Subcutaneous abdominal adipose tissue (tissue), 5 donors: ENCODE results near the gene RGS7.
"Not testable (repeated sequence)": the region's sequence is repeated elsewhere in the genome, so short reads cannot be mapped to it uniquely, and the experiment has no call there.

Source experiments
- H3K27ac ChIP-seq: one replicate; pipeline ENCODE4 v1.7.0; 2013; ENCODE audit warnings: low read depth, mild to moderate bottlenecking, inconsistent platforms, low read length, moderate library complexity
- H3K27me3 ChIP-seq, 5 donors: one replicate each; pipeline ENCODE4 v1.7.0; 2013; ENCODE audit warnings: low read length in 5 of 5, inconsistent platforms in 1 of 5; ENCODE audit not compliant: control insufficient read depth in 5 of 5, insufficient read depth in 4 of 5
- H3K36me3 ChIP-seq, 5 donors: one replicate each; pipeline ENCODE4 v1.7.0; 2013; ENCODE audit warnings: low read length in 5 of 5; ENCODE audit not compliant: control insufficient read depth in 5 of 5, insufficient read depth in 5 of 5
- H3K4me1 ChIP-seq, 5 donors: one replicate each; pipeline ENCODE4 v1.7.0; 2013; ENCODE audit warnings: low read length in 5 of 5, mild to moderate bottlenecking in 3 of 5, moderate library complexity in 1 of 5; ENCODE audit not compliant: control insufficient read depth in 5 of 5, insufficient read depth in 5 of 5
- H3K4me3 ChIP-seq, 5 donors: one replicate each; pipeline ENCODE4 v1.7.0; 2013; ENCODE audit warnings: low read length in 5 of 5, low read depth in 1 of 5
- H3K9ac ChIP-seq, 5 donors: one replicate each; pipeline ENCODE4 v1.7.0; 2013; ENCODE audit warnings: low read length in 5 of 5, mild to moderate bottlenecking in 4 of 5, moderate library complexity in 3 of 5
- H3K9me3 ChIP-seq, 5 donors: one replicate each; pipeline ENCODE4 v1.7.0; 2013; ENCODE audit warnings: low read length in 5 of 5; ENCODE audit not compliant: control insufficient read depth in 5 of 5
- donor health status: healthy.
- donor health status: healthy.
- donor health status: healthy.
- donor health status: healthy.
- donor health status: healthy.

RGS7 gene

DNA sequence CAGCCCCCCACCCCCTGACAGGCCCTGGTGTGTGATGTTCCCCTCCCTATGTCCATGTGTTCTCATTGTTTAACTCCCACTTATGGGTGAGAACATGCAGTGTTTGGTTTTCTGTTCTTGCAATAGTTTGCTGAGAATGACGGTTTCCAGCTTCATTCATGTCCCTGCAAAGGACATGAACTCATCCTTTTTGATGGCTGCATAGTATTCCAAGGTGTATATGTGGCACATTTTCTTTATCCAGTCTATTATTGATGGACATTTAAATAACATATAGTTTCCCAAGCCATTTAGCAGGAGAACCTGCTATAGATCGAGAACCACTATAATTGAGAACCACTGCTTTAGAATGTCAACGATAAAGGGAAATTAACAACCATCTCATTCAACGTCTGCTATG is 134.2 kb downstream of the RGS7 start:
- H3K27me3 ChIP-seq, H3K4me3 ChIP-seq, H3K9me3 ChIP-seq, H3K27ac ChIP-seq, H3K4me1 ChIP-seq, H3K36me3 ChIP-seq, H3K9ac ChIP-seq: not testable (repeated sequence)

DNA sequence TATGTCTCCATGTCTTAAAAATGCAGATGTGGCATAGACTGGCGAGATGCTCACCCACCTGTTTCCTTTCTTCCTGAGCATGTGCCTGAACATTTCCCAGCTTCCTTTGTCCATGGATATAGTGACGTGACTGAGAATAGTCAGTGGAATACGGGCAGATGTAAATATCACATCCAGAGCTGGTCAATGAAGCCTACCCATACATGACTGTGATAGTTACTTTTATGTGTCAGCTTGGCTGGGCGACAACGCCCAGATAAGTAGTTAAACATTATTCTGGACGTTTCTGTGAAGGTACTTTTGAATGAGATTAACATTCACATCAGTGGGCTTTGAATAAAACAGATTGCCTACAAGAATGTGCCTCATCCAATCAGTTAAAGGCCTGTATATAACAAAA is 135.7 kb downstream of the RGS7 start:
- H3K27me3 ChIP-seq: no peaks in the 10 kb centered on the region
- H3K27ac ChIP-seq: no peak overlapping the region
- H3K9me3 ChIP-seq: peaks cover 0 to 16% (median 0%) of the 10 kb centered on the region in 5 donors
- H3K9ac ChIP-seq: no peak overlapping the region
- no peaks in the 10 kb centered on the region for H3K4me1 ChIP-seq
- H3K36me3 ChIP-seq: no peaks in the 10 kb centered on the region
- H3K4me3 ChIP-seq: no peak overlapping the region

DNA sequence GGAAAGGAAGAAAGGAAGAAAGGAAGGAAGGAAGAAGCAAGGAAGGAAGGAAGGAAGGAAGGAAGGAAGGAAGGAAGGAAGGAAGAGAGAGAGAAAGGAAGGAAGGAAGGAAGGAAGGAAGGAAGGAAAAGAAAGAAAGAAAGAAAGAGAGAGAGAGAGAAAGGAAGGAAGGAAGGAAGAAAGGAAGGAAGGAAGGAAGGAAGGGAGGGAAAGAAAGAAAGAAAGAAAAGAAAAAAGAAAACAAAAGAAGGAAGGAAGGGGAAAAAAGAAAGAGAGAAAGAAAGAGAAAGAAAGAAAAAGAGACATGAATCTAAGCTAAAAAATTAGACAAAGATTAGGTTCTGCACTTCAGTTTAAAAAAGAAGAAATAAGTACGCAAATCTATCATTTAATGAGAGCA is 136.1 kb downstream of the RGS7 start:
- peaks cover 0 to 16% (median 0%) of the 10 kb centered on the region in 5 donors for H3K9me3 ChIP-seq
- H3K36me3 ChIP-seq, H3K27me3 ChIP-seq, H3K4me3 ChIP-seq, H3K27ac ChIP-seq, H3K9ac ChIP-seq, H3K4me1 ChIP-seq: not testable (repeated sequence)

DNA sequence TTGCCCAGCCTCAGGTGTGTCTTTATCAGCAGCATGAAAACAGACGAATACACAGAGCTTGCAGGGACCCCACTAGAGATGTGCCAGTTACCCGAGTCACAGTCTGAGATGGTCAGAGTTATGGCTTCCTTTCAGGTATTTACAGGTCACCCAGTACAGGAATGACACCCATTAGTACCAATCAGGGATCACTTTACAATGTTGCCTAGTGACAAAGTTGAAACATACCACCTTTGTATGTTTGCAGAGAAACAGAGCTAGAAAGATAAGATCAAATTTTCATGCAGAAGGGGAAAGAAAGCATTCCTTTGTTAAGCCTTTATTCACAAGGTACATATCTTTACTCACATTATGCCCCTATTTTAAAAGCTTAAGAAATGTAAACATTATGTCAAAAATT is 137.6 kb downstream of the RGS7 start:
- Histone ChIP-seq H3K4me3 (no peak overlapping the region), H3K36me3 (no peaks in the 10 kb centered on the region), H3K27me3 (no peaks in the 10 kb centered on the region), H3K9me3 (peaks cover 0 to 16% (median 0%) of the 10 kb centered on the region in 5 donors), H3K27ac (no peak overlapping the region), H3K9ac (no peak overlapping the region), H3K4me1 (no peaks in the 10 kb centered on the region)

DNA sequence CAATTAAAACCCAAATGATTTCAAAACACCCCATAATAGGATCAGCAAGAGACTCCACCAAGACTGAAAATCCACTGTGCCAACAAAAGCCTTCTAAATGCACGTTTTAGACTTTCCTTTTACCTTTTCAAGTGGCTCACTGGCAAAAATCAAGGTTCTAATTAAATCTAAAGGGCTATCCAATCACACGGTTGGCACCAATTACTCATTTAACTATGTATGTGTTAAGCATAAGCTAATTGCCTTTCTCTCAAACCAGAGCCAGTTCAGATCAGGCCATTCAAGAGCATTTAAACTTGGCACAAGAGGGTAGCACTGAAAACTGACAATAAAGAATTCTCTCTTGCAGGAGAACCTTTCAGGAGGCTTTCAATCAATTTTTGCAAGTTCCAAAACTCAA is 139.5 kb downstream of the RGS7 start:
- peaks cover 0 to 11% (median 0%) of the 10 kb centered on the region in 5 donors for H3K9me3 ChIP-seq
- no peaks in the 10 kb centered on the region for H3K36me3 ChIP-seq
- H3K4me3 ChIP-seq: no peak overlapping the region
- no peaks in the 10 kb centered on the region for H3K27me3 ChIP-seq
- H3K27ac ChIP-seq: no peak overlapping the region
- H3K9ac ChIP-seq: no peak overlapping the region
- H3K4me1 ChIP-seq: no peaks in the 10 kb centered on the region

DNA sequence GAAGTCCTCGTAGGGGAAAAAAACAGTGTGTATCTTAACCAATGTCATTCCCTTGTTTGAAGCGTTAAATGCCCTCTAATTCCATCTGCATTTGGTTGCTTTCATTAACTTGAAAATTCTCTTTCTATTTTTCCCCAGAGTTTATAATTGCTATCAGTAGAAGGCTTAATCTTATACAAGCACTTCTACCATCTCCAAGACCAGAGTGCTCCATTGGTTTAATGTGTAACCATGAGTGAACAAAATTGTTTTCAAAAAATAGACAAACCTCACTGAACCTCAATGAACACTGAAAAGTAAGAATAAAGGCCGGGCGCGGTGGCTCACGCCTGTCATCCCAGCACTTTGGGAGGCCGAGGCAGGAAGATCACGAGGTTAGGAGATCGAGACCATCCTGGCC is 141.3 kb downstream of the RGS7 start:
- H3K36me3 ChIP-seq: no peaks in the 10 kb centered on the region
- H3K9me3 ChIP-seq: peaks cover 0 to 11% (median 0%) of the 10 kb centered on the region in 5 donors
- H3K9ac ChIP-seq: no peak overlapping the region
- no peaks in the 10 kb centered on the region for H3K4me1 ChIP-seq
- H3K27ac ChIP-seq: no peak overlapping the region
- no peak overlapping the region for H3K4me3 ChIP-seq
- H3K27me3 ChIP-seq: no peaks in the 10 kb centered on the region

DNA sequence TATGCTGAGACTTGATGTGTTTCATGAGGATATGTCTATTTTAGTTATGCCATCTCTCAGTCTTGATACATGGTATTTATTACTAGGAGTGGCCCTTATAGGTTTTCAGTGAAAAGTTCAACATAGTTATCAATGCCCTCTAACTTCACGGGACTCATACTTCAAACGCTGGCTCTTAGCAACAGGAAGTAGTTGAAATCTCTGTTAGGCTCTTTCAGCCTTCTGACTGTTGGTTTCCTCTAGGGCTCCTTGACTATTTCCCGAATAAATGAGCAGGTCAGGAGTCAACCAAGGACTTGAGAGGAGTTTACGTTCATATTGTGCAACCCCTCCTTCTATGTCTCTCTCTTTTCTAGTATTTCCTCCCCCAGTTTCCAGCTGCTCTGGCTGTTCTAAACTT is 141.8 kb downstream of the RGS7 start:
- Histone ChIP-seq H3K36me3 (no peaks in the 10 kb centered on the region), H3K9ac (no peak overlapping the region), H3K27ac (no peak overlapping the region), H3K4me3 (no peak overlapping the region), H3K27me3 (no peaks in the 10 kb centered on the region), H3K4me1 (no peaks in the 10 kb centered on the region), H3K9me3 (peaks cover 0 to 11% (median 0%) of the 10 kb centered on the region in 5 donors)

DNA sequence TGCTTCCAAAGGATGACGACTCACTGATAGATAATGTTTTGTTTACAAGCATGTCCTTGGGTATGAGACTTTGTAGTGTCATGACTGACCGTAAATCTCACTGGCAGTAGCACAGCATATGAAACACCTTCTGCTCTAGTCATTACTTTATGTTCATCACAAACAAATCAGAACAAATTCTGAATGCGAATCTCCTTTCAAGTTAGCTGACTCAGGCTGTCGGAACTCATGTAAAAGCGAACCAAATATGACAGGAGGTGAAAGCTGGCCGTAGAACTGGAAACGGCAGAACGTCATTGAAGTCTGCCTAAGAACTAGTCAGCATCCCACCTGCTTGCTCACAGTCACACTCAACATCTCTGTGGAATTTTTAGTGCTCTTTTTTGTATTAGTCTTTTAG is 143.9 kb downstream of the RGS7 start:
- H3K4me3 ChIP-seq: no peak overlapping the region
- H3K9me3 ChIP-seq: peaks cover 0 to 11% (median 0%) of the 10 kb centered on the region in 5 donors
- H3K36me3 ChIP-seq: no peaks in the 10 kb centered on the region
- H3K27ac ChIP-seq: no peak overlapping the region
- H3K4me1 ChIP-seq: no peaks in the 10 kb centered on the region
- no peak overlapping the region for H3K9ac ChIP-seq
- H3K27me3 ChIP-seq: no peaks in the 10 kb centered on the region

DNA sequence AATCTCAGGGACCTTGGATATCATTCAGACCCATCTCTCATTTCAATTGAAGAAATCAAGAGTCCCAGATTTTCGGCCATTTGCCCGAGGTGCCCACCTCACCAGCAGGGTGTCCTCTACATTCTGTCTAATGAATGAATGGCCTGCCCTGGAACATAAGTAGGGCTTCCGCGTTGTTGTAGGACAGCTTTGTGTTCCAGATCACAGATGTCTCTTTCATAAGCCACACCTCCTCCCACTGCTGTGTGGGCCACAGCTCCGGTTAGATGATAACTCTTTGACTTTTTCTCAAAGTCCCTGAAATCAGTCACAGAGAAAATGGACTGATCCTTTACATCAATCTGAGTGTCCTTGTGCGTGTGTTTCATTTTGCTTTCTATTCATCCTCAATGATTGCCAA is 144.4 kb downstream of the RGS7 start:
- H3K4me1 ChIP-seq: no peaks in the 10 kb centered on the region
- H3K4me3 ChIP-seq: no peak overlapping the region
- H3K27ac ChIP-seq: no peak overlapping the region
- peaks cover 0 to 10% (median 0%) of the 10 kb centered on the region in 5 donors for H3K9me3 ChIP-seq
- no peaks in the 10 kb centered on the region for H3K27me3 ChIP-seq
- no peaks in the 10 kb centered on the region for H3K36me3 ChIP-seq
- H3K9ac ChIP-seq: no peak overlapping the region

DNA sequence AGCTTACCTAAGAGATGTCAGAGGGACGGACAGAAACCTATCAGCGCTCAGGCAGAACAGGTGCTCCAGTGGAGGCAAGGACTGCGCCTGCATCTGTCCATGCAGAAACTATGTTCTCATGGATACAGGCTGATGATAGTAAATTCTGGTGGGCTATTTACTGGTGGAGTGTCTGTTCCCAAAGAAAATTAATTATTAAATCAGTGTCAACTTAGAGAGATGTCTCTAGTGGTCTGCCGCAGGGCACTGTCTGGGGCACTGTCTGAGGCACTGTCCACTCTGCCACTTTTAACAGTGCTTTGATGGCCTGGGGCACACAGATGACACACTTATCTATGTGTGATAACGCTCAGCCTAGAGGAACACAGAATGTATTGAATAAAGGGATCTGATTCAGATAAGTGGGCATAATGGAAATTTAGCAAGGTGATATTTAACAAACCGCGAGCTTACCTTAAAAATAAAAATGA is 148.1 kb downstream of the RGS7 start:
- no peaks in the 10 kb centered on the region for H3K27me3 ChIP-seq
- H3K27ac ChIP-seq: no peak overlapping the region
- no peak overlapping the region for H3K4me3 ChIP-seq
- H3K9me3 ChIP-seq: peaks cover 0 to 3% (median 0%) of the 10 kb centered on the region in 5 donors
- H3K36me3 ChIP-seq: no peaks in the 10 kb centered on the region
- H3K4me1 ChIP-seq: no peaks in the 10 kb centered on the region
- no peak overlapping the region for H3K9ac ChIP-seq

DNA sequence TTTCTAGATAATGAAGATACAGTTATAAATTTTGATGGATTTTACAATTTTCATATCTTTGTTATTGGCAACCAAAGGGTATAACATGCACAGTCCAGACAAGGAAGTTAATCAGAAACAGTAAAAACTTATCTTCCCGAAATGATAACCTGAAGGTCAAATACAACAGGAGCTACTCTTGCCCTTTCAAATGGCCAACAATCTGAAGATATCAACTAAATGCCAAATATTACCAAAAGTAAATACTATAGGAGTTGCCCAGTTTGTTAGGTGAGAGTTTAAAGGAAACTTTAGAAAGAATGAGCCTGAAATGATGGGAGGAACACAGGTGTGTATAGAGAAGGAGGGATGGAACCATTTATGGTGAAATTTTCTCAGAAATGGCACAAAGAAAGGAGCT is 153.2 kb downstream of the RGS7 start:
- H3K9ac ChIP-seq: no peak overlapping the region
- H3K27ac ChIP-seq: no peak overlapping the region
- H3K36me3 ChIP-seq: no peaks in the 10 kb centered on the region
- peaks cover 0 to 6% (median 0%) of the 10 kb centered on the region in 5 donors for H3K9me3 ChIP-seq
- H3K4me3 ChIP-seq: no peak overlapping the region
- H3K27me3 ChIP-seq: no peaks in the 10 kb centered on the region
- H3K4me1 ChIP-seq: no peaks in the 10 kb centered on the region
